GM12878 (cell line): ENCODE results near the gene DIAPH2. TPM values are rescaled to one million over a fixed set of nuclear protein-coding genes. Genes with fewer than 3 reads are reported as not detected.

Experiments used
- ATAC-seq: fragments of 200-7000 bp; cut with Tn5 transposase; 3 replicates; pipeline ENCODE4 v1.9.1; 2020; ENCODE audit warnings: mild to moderate bottlenecking, moderate library complexity
- BruUV-seq: library from RNA; stranded (reverse); fragments of 400-500 nt; replicated peaks from 2 replicates; lab custom pipeline; 2021; lab: Mats Ljungman, UMichigan
- CTCF ChIA-PET: fragments of 300-600 bp; sonication (Branson Sonifier 250); formaldehyde crosslinking; extraction: SDS; loops from one replicate; lab custom pipeline; 2021; ENCODE audit warnings: inconsistent platforms; lab: Yijun Ruan, JAX
- POLR2A ChIA-PET: fragments of 350-600 bp; formaldehyde crosslinking; extraction: SDS; loops from one replicate; lab custom pipeline; 2021; ENCODE audit warnings: inconsistent platforms; lab: Charles Lee
- RAD21 ChIA-PET: fragments of 300-600 bp; sonication (Branson Sonifier 250); formaldehyde crosslinking; loops from one replicate; lab custom pipeline; 2023; ENCODE audit warnings: antibody characterized with exemption; ENCODE audit not compliant: unreplicated experiment; lab: Charles Lee
- SMC1A ChIA-PET: fragments of 300-600 bp; sonication (Branson Sonifier 250); formaldehyde crosslinking; loops from one replicate; lab custom pipeline; 2023; ENCODE audit not compliant: unreplicated experiment, uncharacterized antibody; lab: Charles Lee
- DNase-seq: peaks from one replicate; pipeline ENCODE4 v3.0.0-alpha.2; 2011; ENCODE audit warnings: low read depth, low spot score
- FAIRE-seq: peaks from 3 replicates; lab custom pipeline; 2011; peaks lifted over from hg19 to GRCh38; lab: Jason Lieb, UNC
- H2AFZ ChIP-seq: 2 replicates; pipeline ENCODE4 v1.6.0; 2011; ENCODE audit warnings: low read depth, low read length, control low read depth; ENCODE audit not compliant: control insufficient read depth
- H3K27ac ChIP-seq: 2 replicates; pipeline ENCODE4 v1.5.1; 2011; ENCODE audit warnings: control low read depth; ENCODE audit not compliant: control insufficient read depth, insufficient read depth
- H3K27me3 ChIP-seq, 2 experiments: replicated peaks in 1 of 2; 2 replicates each; pipeline versions ENCODE4 v1.6.0 to v1.6.1; 2011; ENCODE audit warnings: low read length in 1 of 2; ENCODE audit not compliant: control insufficient read depth in 2 of 2, insufficient read depth in 2 of 2
- H3K36me3 ChIP-seq, 2 experiments: 2 replicates each; pipeline ENCODE4 v1.5.1; 2011; ENCODE audit warnings: low read length in 1 of 2; ENCODE audit not compliant: control insufficient read depth in 2 of 2, insufficient read depth in 2 of 2
- H3K4me1 ChIP-seq: 2 replicates; pipeline ENCODE4 v1.6.1; 2011; ENCODE audit warnings: mild to moderate bottlenecking, low read length, moderate library complexity, mixed read lengths; ENCODE audit not compliant: control insufficient read depth, insufficient read depth
- H3K4me2 ChIP-seq: 2 replicates; pipeline ENCODE4 v1.6.0; 2011; ENCODE audit warnings: control low read depth; ENCODE audit not compliant: control insufficient read depth, insufficient read depth
- H3K4me3 ChIP-seq: fragments of 200-600 bp; sonication (generic); 2 replicates; pipeline ENCODE4 v1.5.1; 2016
- H3K79me2 ChIP-seq: 2 replicates; pipeline ENCODE4 v1.6.0; 2011; ENCODE audit warnings: low read length; ENCODE audit not compliant: control insufficient read depth, insufficient read depth
- H3K9ac ChIP-seq: 2 replicates; pipeline ENCODE4 v1.8.0; 2011; ENCODE audit warnings: low read length, control low read depth, mixed read lengths; ENCODE audit not compliant: control insufficient read depth, insufficient read depth
- H3K9me3 ChIP-seq: replicated peaks from 3 replicates; pipeline ENCODE4 v1.5.1; 2011; ENCODE audit warnings: mild to moderate bottlenecking, low read length; ENCODE audit not compliant: control insufficient read depth, insufficient read depth
- H4K20me1 ChIP-seq: 2 replicates; pipeline ENCODE4 v1.6.0; 2011; ENCODE audit not compliant: control insufficient read depth, insufficient read depth
- BCL3 ChIP-seq: IDR thresholded peaks from 2 replicates; pipeline ENCODE4 v1.6.1; 2011; ENCODE audit warnings: borderline replicate concordance, low read depth, mild to moderate bottlenecking, moderate library complexity, low read length; ENCODE audit not compliant: insufficient read depth, poor library complexity, severe bottlenecking
- GABPA ChIP-seq: IDR thresholded peaks from 2 replicates; pipeline ENCODE4 v1.6.1; 2014; ENCODE audit warnings: antibody characterized with exemption, low read depth, mild to moderate bottlenecking, inconsistent platforms
- NFXL1 ChIP-seq: fragments of 450-650 bp; IDR thresholded peaks from 2 replicates; pipeline ENCODE4 v1.6.1; 2017; ENCODE audit warnings: antibody characterized with exemption, mild to moderate bottlenecking, borderline replicate concordance
- NKRF ChIP-seq: fragments of 450-650 bp; conservative IDR thresholded peaks from 2 replicates; pipeline ENCODE4 v1.6.1; 2017; ENCODE audit warnings: mild to moderate bottlenecking, moderate library complexity
- PAX5 ChIP-seq: IDR thresholded peaks from 2 replicates; pipeline ENCODE4 v1.6.1; 2011; ENCODE audit warnings: low read depth, low read length, borderline replicate concordance
- PBX3 ChIP-seq: IDR thresholded peaks from 2 replicates; pipeline ENCODE4 v1.6.1; 2011; ENCODE audit warnings: mild to moderate bottlenecking, low read depth, low read length, moderate library complexity; ENCODE audit not compliant: insufficient replicate concordance
- RAD21 ChIP-seq: IDR thresholded peaks from 2 replicates; pipeline ENCODE4 v1.6.1; 2011; ENCODE audit warnings: mild to moderate bottlenecking, low read depth, low read length, moderate library complexity; ENCODE audit not compliant: insufficient read depth
- SIX5 ChIP-seq: IDR thresholded peaks from 2 replicates; pipeline ENCODE4 v1.6.1; 2011; ENCODE audit warnings: mild to moderate bottlenecking, low read depth, low read length, moderate library complexity; ENCODE audit not compliant: severe bottlenecking
- SPI1 ChIP-seq: IDR thresholded peaks from 2 replicates; pipeline ENCODE4 v1.6.1; 2011; ENCODE audit warnings: low read depth, mild to moderate bottlenecking, low read length, moderate library complexity, borderline replicate concordance; ENCODE audit not compliant: insufficient read depth
- ZNF217 ChIP-seq: fragments of 450-650 bp; IDR thresholded peaks from 2 replicates; pipeline ENCODE4 v1.6.1; 2017; ENCODE audit warnings: antibody characterized with exemption, mild to moderate bottlenecking
- ZNF24 ChIP-seq: fragments of 450-650 bp; IDR thresholded peaks from 2 replicates; pipeline ENCODE4 v1.6.1; 2017; ENCODE audit warnings: antibody characterized with exemption, mild to moderate bottlenecking
- WGBS: methylation state at CpG from one replicate; pipeline ENCODE4 v1.1.6; 2016; ENCODE audit warnings: low lambda C conversion rate; ENCODE audit not compliant: insufficient replicate concordance, insufficient coverage; ENCODE audit errors: missing lambda C conversion rate; 5-methylcytosine and 5-hydroxymethylcytosine counted together
- in situ Hi-C: fragments of 300-500 bp; cut with MboI; formaldehyde crosslinking; loops from 9 replicates; pipeline ENCODE4 v1.14.3; 2018; ENCODE audit warnings: mixed read lengths
- intact Hi-C: fragments of 100-400 bp; cut with micrococcal nuclease; formaldehyde crosslinking; loops from one replicate; pipeline ENCODE4 v1.14.2; 2022; ENCODE audit not compliant: unreplicated experiment
- polyA plus RNA-seq, 11 experiments: library from polyadenylated mRNA; depleted of rRNA in 4 of 11; unstranded in 6 of 11; stranded (reverse) in 5 of 11; fragments of >200 nt; fragmentation: Nextera tagmentation in 4 of 11; fragmentation: Illumina TruSeq in 1 of 11; extraction: Ambion mirVana in 4 of 11; extraction: Trizol in 1 of 11; gene quantifications; 1 replicate in 1 of 11; 2 replicates in 10 of 11; pipeline versions ENCODE4 v1.2.1 to v1.2.3, GENCODE V29; 2011 to 2016; ENCODE audit warnings: inconsistent platforms in 2 of 11, missing spikeins in 2 of 11, low read depth in 1 of 11
- total RNA-seq, 4 experiments: library from RNA; depleted of rRNA in 3 of 4; stranded (reverse); fragments of >200 nt in 3 of 4; fragmentation: Illumina TruSeq in 1 of 4; extraction: Trizol in 1 of 4; gene quantifications; 2 replicates each; pipeline versions ENCODE4 v1.2.1 to v1.2.3, GENCODE V29; 2013 to 2021

Gene DIAPH2
- total and polyA plus RNA-seq, 10 of the 15 experiments (the other 5 are each of a cell fraction or from before 2014, with no cell fraction given): 2.2 to 16.6 (median 8.8) TPM

GRCh38 chrX:97602465-97603258, 918.0 kb downstream of the DIAPH2 start:
- ChIA-PET SMC1A (no interaction called here), RAD21 (no interaction called here), POLR2A (no interaction called here), CTCF (no interaction called here)
- BruUV-seq: no TSS peak
- H3K79me2 ChIP-seq: no peaks in the 10 kb centered on the region
- in situ Hi-C loops: no loop called here
- H3K4me3 ChIP-seq: no peak overlapping the region
- H3K27me3 ChIP-seq: no peaks in the 10 kb centered on the region
- FAIRE-seq: no peak
- 52% methylated on average over 3 of the region's 3 CpGs for WGBS
- TF ChIP-seq ZNF217 (no peak), PBX3 (no peak), NFXL1 (no peak), ZNF24 (no peak), BCL3 (no peak), SPI1 (no peak), SIX5 (no peak), GABPA (no peak), PAX5 (no peak), RAD21 (no peak), NKRF (no peak)
- H3K27ac ChIP-seq: no peak overlapping the region
- H2AFZ ChIP-seq: no peak overlapping the region
- no peaks in the 10 kb centered on the region for H3K9me3 ChIP-seq
- no peaks in the 10 kb centered on the region for H3K36me3 ChIP-seq
- no peak for ATAC-seq
- H3K4me1 ChIP-seq: no peaks in the 10 kb centered on the region
- no peak overlapping the region for H3K9ac ChIP-seq
- H3K4me2 ChIP-seq: no peak overlapping the region
- H4K20me1 ChIP-seq: no peaks in the 10 kb centered on the region
- intact Hi-C loops: no loop called here
- DNase-seq: no peak
